ENCODE data around the gene CIDEC. TPM values are rescaled to one million over a fixed set of nuclear protein-coding genes. Genes with fewer than 3 reads are reported as not detected.
"Not testable (repeated sequence)": the region's sequence is repeated elsewhere in the genome, so short reads cannot be mapped to it uniquely, and the experiment has no call there.

CIDEC gene
- total RNA-seq, 1 donor = not detected

DNA sequence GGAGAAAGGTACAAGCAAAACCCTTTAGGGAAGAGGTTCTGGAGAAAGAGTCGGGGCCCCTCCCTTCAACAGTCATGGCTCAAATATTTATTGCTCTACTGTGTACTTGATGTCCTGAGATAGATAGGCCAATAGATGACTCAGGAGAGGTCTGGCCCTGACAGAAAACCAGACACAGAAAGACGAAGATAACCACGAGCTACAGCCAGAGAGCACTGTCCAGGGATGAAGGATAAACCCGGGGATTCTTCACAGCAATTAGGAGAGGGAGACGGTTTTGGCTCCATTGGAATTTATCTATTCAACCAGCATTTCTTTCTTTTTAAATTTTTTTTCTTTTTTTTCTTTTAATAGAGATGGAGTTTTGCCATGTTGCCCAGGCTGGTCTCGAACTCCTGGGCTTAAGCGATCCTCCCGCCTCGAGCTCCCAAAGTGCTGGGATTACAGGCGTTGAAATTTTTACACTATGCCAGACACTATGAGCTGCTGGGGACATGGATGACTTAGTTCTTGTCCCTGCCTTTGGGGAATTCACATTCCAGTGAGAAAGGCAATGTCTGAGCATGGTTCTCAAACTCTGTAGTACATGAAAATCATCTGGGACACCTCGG lies 4.6 kb upstream of the CIDEC start:
- no peak overlapping the region for H3K4me3 ChIP-seq (ENCODE audit: low read depth, low read length)
- DNase-seq (ENCODE audit: low read depth) = peak; percentile 83
- TF ChIP-seq, protein P1, sequence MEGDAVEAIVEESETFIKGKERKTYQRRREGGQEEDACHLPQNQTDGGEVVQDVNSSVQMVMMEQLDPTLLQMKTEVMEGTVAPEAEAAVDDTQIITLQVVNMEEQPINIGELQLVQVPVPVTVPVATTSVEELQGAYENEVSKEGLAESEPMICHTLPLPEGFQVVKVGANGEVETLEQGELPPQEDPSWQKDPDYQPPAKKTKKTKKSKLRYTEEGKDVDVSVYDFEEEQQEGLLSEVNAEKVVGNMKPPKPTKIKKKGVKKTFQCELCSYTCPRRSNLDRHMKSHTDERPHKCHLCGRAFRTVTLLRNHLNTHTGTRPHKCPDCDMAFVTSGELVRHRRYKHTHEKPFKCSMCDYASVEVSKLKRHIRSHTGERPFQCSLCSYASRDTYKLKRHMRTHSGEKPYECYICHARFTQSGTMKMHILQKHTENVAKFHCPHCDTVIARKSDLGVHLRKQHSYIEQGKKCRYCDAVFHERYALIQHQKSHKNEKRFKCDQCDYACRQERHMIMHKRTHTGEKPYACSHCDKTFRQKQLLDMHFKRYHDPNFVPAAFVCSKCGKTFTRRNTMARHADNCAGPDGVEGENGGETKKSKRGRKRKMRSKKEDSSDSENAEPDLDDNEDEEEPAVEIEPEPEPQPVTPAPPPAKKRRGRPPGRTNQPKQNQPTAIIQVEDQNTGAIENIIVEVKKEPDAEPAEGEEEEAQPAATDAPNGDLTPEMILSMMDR (IDR thresholded peaks at IDR 0.05; ENCODE audit: insufficient read depth, low read length) = no peak

DNA sequence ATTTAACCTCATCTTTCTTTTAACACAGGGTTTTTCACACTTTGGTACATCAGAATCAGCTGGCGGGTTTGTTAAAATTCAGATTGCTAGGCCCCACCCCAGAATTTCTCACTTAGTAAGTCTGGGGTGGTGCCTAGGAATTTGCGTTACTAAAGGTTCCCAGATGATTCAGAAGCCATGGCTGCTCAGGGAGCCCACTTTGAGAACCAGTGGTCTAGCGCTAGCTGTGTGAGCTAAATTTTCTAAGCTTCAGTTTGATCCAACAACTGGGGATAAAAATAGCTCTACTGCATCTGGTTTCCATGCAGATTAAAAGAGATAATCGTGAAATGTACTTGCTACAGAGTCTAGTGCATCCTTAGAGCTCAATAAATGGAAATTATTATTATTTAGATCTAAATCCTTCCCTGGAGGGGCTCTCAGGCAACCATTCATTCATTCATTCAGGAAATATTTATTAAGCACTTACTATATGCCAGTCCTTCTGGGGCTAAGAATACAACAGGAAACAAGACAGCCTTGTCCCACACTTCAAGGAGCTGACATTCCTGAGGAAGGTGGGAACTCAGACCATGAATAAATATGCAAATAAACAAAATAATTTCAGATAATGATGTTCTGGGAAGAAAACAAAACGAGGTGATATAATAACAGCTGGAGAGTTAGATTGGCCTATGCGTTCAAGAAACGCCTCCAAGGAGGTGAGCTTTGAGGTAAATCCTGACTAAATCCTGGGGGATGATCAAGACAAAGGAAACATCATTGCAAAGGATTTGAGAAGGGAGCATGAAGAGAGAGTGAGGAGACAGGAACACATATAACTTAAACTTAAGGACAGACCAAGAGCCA lies 3.9 kb upstream of the CIDEC start:
- DNase-seq (ENCODE audit: low read depth) = peak; percentile 69
- H3K4me3 ChIP-seq (ENCODE audit: low read depth, low read length) = no peak overlapping the region
- TF ChIP-seq, protein P1 (IDR thresholded peaks at IDR 0.05; ENCODE audit: insufficient read depth, low read length) = no peak

DNA sequence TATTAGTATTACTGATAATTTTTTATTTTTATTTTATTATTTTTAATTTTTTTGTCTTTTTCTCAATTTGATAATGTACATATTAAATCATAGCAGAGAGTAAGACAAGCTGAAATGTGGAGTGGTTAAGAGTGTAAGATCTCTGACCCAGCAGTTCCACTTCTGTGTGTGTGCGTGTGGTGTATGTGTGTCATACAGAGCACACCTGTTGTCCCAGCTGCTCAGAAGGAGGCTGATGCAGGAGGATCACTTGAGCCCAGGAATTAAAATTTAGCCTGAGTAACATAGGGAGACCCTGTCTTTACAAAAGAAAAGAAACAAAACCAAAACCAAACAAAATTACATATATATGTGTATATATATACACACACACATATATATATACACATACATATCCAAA lies 1.4 kb upstream of the CIDEC start:
- TF ChIP-seq, protein P1 (IDR thresholded peaks at IDR 0.05; ENCODE audit: insufficient read depth, low read length) = no peak
- no peak for DNase-seq (ENCODE audit: low read depth)
- H3K4me3 ChIP-seq (ENCODE audit: low read depth, low read length) = no peak overlapping the region

DNA sequence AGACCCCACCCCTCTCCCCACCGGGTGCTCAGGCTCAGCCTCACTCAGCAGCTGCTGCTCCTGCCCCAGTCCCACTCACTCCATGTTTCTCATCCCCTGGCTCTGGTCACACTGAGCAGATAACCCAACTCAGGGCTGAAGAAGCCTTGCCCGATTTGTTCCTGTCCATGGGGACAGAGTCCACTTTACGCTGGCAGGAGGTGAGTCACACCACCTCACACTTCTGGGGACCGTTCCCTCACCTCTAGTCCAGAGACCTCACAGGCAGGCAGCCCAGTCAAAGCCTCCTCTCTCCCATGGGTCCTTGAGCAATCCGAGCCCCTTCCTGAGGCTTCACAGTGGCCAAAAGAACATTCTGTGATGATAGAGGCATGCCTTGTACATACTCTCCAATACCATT lies 1.4 kb downstream of the CIDEC start:
- DNase-seq (ENCODE audit: low read depth) = no peak
- TF ChIP-seq, protein P1 (IDR thresholded peaks at IDR 0.05; ENCODE audit: insufficient read depth, low read length) = no peak
- no peak overlapping the region for H3K4me3 ChIP-seq (ENCODE audit: low read depth, low read length)

DNA sequence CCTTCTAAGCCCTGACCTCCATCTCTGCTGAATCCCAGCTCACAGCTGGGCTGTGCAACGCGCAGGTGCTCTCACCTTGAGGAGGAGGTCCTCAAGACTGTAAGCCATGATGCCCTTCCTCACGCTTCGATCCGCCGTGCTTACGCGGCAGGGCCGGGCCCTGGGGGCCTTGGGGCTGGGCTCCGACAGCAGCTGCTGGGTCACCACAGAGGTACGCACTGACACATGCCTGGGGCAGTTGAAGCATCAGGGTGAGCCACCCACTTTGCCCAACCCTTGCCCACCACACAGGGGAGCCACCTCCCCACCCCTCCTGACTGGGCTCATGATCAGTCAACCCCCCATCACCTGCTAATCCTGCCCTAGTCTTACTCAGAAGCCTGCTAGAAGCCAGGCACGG lies 3.1 kb downstream of the CIDEC start:
- TF ChIP-seq, protein P1 (IDR thresholded peaks at IDR 0.05; ENCODE audit: insufficient read depth, low read length) = no peak
- no peak overlapping the region for H3K4me3 ChIP-seq (ENCODE audit: low read depth, low read length)
- no peak for DNase-seq (ENCODE audit: low read depth)

DNA sequence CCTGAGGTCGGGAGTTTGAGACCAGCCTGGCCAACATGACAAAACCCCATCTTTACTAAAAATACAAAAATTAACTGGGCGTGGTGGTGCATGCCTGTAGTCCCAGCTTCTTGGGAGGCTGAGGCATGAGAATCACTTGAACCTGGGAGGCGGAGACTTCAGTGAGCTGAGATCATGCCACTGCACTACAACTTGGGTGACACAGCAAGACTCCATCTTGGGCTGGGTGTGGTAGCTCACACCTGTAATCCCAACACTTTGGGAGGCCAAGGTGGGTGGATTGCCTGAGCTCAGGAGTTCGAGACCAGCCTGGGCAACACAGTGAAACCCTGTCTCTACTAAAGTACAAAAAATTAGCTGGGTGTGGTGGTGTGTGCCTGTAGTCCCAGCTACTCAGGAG lies 3.8 kb downstream of the CIDEC start:
- not testable (repeated sequence) for DNase-seq (ENCODE audit: low read depth); H3K4me3 ChIP-seq (ENCODE audit: low read depth, low read length)

DNA sequence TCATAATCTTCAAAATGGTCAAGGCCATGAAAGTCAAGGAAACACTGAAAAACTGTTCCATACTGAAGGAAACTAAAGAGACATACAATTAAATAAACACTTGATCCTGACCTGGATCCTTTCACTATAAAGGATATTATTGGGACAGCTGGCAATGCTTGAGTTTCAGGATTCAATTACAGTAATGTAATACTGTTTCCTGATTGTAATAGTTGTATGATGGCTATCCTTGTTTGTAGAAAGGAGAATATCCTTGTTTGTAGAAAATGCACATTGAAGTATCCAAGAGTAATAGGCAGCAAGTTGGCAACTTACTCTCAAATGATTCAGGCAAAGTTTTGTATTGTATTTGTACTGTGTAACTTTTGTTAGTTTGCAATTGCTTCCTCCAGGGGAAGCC lies 4.6 kb downstream of the CIDEC start:
- TF ChIP-seq, protein P1 (IDR thresholded peaks at IDR 0.05; ENCODE audit: insufficient read depth, low read length) = no peak
- no peak for DNase-seq (ENCODE audit: low read depth)
- no peak overlapping the region for H3K4me3 ChIP-seq (ENCODE audit: low read depth, low read length)

DNA sequence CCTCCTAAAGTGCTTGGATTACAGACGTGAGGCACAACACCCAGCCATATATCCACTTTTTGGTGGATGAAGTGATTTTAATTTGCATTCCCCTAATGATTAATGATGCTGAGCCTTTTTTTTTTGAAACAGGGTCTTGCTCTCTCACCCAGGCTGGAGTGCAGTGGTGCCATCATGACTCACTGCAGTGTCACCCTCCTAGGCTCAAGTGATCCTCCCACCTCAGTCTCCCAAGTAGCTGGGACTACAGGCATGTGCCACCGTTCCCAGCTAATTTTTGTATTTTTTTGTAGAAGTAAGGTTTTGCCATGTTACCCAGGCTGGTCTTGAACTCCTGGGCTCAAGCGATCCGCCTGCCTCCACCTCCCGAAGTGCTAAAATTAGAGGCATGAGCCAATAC lies 8.0 kb downstream of the CIDEC start:
- H3K4me3 ChIP-seq (ENCODE audit: low read depth, low read length); DNase-seq (ENCODE audit: low read depth): not testable (repeated sequence)
